ENCODE data around the gene WBP2. TPM values are rescaled to one million over a fixed set of nuclear protein-coding genes. Genes with fewer than 3 reads are reported as not detected.

WBP2 gene
- total and polyA plus RNA-seq, 9 of the 15 experiments (the other 6 are each of a cell fraction or from before 2014, with no cell fraction given), result 2.2 to 74.3 (median 20.0) TPM

DNA sequence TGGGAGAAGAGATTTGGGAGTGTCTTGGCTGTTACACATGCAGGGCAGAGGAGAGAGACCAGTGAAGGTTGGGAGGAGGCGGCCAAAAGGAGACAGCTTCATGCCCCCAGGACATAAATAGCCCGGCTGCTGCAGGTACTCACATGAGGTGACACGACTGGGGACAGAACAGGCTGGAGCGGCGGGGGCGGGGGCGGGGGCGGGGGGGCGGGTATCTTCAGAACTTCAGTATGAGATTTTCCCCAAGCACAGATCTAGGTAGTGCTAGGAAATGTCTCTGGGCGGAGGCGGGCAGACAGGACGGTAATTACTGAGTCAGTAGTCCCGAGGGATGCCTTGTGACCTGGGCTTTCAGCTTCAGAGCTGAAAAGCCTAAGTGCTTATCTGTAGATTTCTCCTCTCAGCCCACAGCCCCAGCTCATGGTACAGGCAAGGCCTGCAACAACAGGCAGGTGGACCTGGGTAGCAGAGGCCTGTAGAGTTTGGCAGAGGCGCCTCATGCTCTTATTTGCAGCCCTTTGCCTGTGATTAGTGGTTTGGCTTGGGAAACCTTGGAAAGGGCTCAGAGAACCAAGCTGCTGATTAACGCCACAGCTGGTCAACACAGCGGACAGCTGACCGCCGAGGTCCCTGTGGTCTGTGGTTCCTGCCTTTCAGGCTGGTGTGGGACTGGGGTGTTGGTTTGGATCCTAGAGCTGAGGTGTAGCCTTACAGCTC lies 46.1 kb downstream of the WBP2 start (continued):
- TF ChIP-seq, protein P1, sequence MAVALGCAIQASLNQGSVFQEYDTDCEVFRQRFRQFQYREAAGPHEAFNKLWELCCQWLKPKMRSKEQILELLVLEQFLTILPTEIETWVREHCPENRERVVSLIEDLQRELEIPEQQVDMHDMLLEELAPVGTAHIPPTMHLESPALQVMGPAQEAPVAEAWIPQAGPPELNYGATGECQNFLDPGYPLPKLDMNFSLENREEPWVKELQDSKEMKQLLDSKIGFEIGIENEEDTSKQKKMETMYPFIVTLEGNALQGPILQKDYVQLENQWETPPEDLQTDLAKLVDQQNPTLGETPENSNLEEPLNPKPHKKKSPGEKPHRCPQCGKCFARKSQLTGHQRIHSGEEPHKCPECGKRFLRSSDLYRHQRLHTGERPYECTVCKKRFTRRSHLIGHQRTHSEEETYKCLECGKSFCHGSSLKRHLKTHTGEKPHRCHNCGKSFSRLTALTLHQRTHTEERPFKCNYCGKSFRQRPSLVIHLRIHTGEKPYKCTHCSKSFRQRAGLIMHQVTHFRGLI (CRISPR knock-in tag; IDR thresholded peaks at IDR 0.05), result peak; percentile 57; the same call in 1 of the 2 replicates
- TF ChIP-seq ZNF586 (CRISPR knock-in tag; conservative IDR thresholded peaks at IDR 0.05) (no peak), SMARCE1 (IDR thresholded peaks at IDR 0.05) (no peak), ZSCAN32 (CRISPR knock-in tag; IDR thresholded peaks at IDR 0.05) (no peak), SMC3 (conservative IDR thresholded peaks at IDR 0.05; ENCODE audit: insufficient read depth, low read depth, low read length) (no peak), BCL6 (CRISPR knock-in tag; IDR thresholded peaks at IDR 0.05) (no peak), NR4A1 (CRISPR knock-in tag; IDR thresholded peaks at IDR 0.05) (0 out of 2 replicates have a peak, but pooled peaks have one; percentile 26), NR4A1 (tag; IDR thresholded peaks at IDR 0.05) (no peak), PHB2 (IDR thresholded peaks at IDR 0.05; ENCODE audit: low read depth) (no peak), PHB (CRISPR knock-in tag; IDR thresholded peaks at IDR 0.05) (no peak), TEAD4 (IDR thresholded peaks at IDR 0.05; ENCODE audit: low read length) (no peak), TEAD4 (CRISPR knock-in tag; IDR thresholded peaks at IDR 0.05; ENCODE audit: borderline replicate concordance) (no peak), EGR1 (conservative IDR thresholded peaks at IDR 0.05) (peak; percentile 41), ZNF830 (CRISPR knock-in tag; IDR thresholded peaks at IDR 0.05) (no peak)
- TF ChIP-seq, protein P2, sequence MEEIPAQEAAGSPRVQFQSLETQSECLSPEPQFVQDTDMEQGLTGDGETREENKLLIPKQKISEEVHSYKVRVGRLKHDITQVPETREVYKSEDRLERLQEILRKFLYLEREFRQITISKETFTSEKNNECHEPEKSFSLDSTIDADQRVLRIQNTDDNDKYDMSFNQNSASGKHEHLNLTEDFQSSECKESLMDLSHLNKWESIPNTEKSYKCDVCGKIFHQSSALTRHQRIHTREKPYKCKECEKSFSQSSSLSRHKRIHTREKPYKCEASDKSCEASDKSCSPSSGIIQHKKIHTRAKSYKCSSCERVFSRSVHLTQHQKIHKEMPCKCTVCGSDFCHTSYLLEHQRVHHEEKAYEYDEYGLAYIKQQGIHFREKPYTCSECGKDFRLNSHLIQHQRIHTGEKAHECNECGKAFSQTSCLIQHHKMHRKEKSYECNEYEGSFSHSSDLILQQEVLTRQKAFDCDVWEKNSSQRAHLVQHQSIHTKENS (CRISPR knock-in tag; IDR thresholded peaks at IDR 0.05), result no peak
- TF ChIP-seq, protein P3, sequence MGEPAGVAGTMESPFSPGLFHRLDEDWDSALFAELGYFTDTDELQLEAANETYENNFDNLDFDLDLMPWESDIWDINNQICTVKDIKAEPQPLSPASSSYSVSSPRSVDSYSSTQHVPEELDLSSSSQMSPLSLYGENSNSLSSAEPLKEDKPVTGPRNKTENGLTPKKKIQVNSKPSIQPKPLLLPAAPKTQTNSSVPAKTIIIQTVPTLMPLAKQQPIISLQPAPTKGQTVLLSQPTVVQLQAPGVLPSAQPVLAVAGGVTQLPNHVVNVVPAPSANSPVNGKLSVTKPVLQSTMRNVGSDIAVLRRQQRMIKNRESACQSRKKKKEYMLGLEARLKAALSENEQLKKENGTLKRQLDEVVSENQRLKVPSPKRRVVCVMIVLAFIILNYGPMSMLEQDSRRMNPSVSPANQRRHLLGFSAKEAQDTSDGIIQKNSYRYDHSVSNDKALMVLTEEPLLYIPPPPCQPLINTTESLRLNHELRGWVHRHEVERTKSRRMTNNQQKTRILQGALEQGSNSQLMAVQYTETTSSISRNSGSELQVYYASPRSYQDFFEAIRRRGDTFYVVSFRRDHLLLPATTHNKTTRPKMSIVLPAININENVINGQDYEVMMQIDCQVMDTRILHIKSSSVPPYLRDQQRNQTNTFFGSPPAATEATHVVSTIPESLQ (CRISPR knock-in tag; IDR thresholded peaks at IDR 0.05), result no peak
- TF ChIP-seq, protein P4, sequence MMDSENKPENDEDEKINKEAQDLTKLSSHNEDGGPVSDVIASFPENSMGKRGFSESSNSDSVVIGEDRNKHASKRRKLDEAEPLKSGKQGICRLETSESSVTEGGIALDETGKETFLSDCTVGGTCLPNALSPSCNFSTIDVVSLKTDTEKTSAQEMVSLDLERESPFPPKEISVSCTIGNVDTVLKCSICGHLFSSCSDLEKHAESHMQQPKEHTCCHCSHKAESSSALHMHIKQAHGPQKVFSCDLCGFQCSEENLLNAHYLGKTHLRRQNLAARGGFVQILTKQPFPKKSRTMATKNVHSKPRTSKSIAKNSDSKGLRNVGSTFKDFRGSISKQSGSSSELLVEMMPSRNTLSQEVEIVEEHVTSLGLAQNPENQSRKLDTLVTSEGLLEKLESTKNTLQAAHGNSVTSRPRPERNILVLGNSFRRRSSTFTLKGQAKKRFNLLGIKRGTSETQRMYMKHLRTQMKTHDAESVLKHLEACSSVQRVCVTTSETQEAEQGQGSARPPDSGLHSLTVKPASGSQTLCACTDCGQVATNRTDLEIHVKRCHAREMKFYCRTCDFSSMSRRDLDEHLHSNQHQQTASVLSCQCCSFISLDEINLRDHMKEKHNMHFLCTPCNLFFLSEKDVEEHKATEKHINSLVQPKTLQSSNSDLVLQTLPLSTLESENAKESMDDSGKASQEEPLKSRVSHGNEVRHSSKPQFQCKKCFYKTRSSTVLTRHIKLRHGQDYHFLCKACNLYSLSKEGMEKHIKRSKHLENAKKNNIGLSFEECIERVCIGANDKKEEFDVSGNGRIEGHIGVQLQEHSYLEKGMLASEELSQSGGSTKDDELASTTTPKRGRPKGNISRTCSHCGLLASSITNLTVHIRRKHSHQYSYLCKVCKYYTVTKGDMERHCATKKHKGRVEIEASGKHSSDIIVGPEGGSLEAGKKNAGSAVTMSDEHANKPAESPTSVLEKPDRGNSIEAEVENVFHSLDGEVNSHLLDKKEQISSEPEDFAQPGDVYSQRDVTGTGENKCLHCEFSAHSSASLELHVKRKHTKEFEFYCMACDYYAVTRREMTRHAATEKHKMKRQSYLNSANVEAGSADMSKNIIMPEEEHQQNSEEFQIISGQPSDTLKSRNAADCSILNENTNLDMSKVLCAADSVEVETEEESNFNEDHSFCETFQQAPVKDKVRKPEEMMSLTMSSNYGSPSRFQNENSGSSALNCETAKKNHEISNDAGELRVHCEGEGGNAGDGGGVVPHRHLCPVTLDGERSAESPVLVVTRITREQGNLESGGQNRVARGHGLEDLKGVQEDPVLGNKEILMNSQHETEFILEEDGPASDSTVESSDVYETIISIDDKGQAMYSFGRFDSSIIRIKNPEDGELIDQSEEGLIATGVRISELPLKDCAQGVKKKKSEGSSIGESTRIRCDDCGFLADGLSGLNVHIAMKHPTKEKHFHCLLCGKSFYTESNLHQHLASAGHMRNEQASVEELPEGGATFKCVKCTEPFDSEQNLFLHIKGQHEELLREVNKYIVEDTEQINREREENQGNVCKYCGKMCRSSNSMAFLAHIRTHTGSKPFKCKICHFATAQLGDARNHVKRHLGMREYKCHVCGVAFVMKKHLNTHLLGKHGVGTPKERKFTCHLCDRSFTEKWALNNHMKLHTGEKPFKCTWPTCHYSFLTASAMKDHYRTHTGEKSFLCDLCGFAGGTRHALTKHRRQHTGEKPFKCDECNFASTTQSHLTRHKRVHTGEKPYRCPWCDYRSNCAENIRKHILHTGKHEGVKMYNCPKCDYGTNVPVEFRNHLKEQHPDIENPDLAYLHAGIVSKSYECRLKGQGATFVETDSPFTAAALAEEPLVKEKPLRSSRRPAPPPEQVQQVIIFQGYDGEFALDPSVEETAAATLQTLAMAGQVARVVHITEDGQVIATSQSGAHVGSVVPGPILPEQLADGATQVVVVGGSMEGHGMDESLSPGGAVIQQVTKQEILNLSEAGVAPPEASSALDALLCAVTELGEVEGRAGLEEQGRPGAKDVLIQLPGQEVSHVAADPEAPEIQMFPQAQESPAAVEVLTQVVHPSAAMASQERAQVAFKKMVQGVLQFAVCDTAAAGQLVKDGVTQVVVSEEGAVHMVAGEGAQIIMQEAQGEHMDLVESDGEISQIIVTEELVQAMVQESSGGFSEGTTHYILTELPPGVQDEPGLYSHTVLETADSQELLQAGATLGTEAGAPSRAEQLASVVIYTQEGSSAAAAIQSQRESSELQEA (IDR thresholded peaks at IDR 0.05; ENCODE audit: low read depth), result no peak

Measured in K562 (cell line).